GM18498 (cell line): ENCODE measurements around the gene ITPR2.
A peak's percentile ranks its signal among the peaks of the same experiment; 100 is the strongest.
"Not testable (repeated sequence)": the region's sequence is repeated elsewhere in the genome, so short reads cannot be mapped to it uniquely, and the experiment has no call there.

Source experiments
- ATAC-seq: cut with Tn5 transposase; IDR thresholded peaks from one replicate; pipeline ENCODE4 v1.9.1; 2021; ENCODE audit warnings: mild to moderate bottlenecking, moderate library complexity; ENCODE audit not compliant: unreplicated experiment

ITPR2 gene

DNA sequence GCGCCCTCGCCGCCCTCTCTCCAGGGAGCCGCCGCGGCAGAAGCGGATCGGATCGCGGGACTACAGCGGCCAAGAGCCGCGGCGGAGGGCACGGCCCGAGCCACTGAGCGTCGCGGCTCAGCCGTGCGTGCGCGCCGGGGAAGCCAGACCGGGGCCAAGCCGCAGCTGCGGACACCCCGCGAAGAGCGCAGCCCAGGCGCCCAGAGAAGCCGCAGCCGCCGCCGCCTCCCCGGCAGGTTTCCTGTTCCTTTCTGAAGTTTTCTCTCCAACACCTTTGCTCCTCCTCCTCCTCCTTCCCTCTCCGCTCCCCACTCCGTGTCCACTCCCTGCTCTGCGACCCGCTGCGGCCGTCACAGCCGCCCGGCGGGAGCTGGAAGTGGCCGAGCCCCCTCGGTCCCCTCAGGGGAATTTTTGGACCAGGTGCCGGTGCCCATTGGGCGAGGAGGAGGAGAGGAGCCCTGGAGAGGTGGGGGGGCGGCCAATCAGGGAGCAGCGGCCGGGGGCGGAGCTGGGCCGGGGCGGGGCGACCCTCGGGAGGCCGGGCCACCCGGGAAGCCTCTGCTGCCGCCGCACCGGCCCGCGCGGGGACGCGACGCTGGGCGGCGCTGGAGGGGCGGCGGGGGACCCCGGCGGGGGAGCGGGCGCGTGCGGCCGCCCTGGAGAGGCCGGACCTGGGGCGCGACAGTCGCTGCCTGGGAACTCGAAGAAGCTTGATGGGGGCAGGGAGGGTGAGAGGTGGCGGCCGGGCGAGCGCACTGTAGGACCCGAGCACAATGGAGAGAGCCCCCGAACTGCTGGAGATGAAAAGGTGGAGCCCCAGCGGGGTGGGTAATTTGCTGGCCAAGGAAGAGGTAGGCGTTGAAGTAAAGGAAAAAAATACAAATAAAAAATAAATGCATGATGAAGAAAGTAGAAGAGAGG is at the start of gene ITPR2:
Gene ITPR2 (minus strand): TSS at position 373 of the 921 bp plus-strand sequence. CDS start 413 bp downstream, outside the sequence.
- peak; percentile 80 for ATAC-seq

DNA sequence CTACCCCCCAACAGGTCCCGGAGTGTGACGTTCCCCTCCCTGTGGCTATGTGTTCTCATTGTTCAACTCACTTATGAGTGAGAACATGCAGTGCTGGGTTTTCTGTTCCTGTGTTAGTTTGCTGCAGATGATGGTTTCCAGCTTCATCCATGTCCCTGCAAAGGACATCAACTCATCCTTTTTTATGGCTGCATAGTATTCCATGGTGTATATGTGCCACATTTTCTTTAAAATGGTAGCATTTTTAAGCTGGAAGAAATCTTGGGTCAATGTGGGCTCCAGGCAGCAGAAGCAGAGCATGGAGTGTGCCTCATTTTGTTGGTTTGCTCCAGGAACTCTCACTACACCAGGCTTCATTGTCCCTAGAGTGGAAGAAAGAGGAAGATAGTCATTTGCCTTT is 47.6 kb upstream of the ITPR2 start:
- ATAC-seq: no peak

DNA sequence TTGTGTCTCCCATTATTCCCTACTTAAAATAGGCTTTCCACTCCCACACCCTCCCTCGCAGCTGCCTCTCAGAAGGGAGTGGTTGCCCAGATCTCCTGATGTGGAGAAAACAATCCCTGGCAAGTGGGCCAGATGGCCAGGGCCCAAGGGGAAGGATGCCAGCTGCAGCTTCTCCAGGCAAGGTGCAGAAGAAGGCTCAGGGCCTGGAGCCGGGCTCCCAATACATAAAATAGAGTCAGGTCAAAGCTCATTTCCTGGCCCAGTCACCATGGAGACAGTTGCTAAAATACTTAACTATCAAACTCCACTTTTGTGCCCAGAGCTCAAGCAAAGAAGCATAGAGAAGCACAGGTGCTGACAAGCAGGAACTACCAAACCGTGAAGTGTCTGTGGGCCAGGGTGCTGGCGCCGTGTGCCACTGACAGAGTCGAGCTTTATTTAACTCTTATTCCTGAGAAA is 45.7 kb upstream of the ITPR2 start:
- peak; percentile 72 for ATAC-seq

- ATAC-seq: peak; percentile 61
Measured at GRCh38 chr12:26874501-26875296, 41.7 kb upstream of the ITPR2 start.

DNA sequence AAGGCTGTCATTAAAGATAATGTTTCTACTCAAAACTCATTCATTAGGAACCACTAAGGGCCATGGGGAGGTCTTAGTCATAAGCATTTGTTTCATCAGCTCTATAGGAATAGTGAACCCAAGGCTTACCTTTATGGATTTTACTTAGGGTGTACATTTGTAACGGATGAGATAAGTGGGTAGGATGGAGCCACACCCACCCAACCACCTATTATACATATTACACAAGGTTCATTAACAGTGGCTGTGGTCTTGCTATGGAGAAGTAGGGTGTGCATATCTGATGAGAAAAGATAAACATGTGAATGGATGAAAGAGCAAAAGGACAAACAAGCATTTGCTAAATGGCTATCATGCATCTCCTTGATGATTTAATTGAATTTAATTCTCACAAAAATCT is 39.6 kb upstream of the ITPR2 start:
- ATAC-seq: no peak

DNA sequence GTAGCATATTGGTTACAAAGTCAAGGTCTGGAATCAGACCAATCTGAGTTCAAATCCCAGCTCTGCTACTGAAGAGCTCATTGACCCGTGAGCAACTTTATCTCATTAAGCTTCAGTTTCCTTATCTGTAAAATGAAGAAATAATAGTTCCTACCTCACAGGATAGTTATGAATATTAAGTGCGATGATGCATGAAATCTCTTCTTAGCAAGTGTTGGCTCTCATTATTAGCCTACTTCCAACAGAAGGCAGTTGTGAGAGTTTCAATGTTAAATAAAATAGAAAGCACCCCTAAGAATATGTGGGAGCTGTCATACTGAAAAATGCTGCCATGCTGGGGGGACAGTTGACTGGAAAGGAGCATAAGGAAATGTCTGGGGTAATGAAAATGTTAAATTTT is 39.0 kb upstream of the ITPR2 start:
- ATAC-seq: no peak

GRCh38 chr12:26870491-26871419 is 37.8 kb upstream of the ITPR2 start:
- ATAC-seq: peak; percentile 54

DNA sequence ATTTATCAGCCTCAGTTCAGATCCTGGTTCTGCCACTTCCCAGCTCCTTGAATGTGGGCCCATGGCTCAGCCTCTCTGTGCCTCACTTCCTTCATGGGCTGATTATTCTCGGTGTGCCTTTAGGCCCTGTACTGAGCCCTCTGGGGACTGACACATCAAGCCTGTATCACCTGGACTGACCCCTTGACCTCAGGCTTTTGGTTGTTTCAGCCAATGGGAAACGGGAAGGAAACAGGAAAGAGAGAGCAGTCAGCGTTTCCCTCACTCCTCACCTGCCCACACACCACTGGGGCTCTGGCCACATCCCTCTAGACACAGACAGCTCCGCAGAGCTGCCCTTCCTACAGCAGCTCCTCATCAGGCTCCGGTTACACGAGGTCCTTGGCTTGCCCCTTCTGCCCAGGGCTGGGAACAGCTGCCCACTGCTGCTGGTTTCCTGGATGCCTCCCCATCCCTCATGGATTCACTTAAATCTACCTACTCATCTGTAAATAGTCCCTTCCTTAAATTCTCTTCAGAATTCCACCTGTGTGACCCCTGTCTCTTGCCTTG is 37.0 kb upstream of the ITPR2 start:
- ATAC-seq: no peak

DNA sequence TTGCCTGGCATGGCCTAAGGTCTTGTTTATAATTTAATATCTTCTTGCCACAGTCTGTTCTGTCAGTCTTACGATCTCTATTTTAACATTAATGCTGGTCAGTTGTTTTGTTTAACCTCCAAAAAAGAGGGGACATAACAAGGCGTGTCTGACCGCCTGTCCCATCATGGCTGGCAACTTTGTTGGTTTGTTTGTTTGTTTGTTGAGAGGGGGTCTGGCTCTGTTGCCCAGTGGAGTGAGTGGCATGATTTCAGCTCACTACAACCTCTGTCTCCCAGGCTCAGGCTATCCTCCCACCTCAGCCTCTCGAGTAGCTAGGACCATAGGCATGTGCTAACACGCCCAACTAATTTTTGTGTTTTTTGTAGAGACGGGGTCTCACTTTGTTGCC is 36.1 kb upstream of the ITPR2 start:
- ATAC-seq: no peak

GRCh38 chr12:26868447-26869103 is 35.6 kb upstream of the ITPR2 start:
- no peak for ATAC-seq

GRCh38 chr12:26867080-26867479 is 34.1 kb upstream of the ITPR2 start:
- peak; percentile 71 for ATAC-seq

DNA sequence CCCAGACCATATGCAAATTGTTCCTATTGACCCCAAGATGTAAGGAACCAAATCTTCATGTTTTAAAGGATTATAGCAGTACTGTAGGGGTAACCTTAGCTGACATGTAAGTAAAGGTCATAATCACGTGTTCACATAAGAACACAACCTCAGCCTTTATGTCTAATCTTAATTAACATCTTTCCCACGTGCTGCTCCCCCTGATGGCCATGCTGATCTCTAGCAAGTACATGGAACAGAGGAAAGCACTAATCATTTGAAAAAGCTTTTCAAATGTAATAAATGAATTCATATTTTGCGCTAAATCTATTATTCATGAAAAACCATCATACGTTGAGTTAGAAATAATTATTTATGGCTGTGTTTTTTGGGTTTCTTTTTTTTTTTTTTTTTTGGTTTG is 30.5 kb upstream of the ITPR2 start:
- ATAC-seq: no peak

DNA sequence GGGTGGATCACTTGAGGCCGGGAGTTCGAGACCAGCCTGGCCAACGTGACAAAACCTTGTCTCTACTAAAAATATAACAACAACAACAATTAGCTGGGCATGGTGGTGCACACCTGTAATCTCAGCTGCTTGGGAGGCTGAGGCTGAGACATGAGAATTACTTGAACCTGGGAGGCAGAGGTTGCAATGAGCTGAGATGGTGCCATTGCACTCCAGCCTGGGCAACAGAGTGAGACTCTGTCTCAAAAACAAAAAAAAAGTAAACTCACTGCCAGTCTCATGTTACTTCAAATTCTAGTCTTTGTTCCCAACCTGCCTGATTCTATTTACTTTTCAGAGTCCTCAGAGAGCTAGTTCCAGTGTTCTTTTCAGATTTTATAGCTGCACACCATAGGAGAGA is 29.8 kb upstream of the ITPR2 start:
- ATAC-seq: not testable (repeated sequence)

- ATAC-seq: no peak
Measured at GRCh38 chr12:26861690-26862089, 28.7 kb upstream of the ITPR2 start.

DNA sequence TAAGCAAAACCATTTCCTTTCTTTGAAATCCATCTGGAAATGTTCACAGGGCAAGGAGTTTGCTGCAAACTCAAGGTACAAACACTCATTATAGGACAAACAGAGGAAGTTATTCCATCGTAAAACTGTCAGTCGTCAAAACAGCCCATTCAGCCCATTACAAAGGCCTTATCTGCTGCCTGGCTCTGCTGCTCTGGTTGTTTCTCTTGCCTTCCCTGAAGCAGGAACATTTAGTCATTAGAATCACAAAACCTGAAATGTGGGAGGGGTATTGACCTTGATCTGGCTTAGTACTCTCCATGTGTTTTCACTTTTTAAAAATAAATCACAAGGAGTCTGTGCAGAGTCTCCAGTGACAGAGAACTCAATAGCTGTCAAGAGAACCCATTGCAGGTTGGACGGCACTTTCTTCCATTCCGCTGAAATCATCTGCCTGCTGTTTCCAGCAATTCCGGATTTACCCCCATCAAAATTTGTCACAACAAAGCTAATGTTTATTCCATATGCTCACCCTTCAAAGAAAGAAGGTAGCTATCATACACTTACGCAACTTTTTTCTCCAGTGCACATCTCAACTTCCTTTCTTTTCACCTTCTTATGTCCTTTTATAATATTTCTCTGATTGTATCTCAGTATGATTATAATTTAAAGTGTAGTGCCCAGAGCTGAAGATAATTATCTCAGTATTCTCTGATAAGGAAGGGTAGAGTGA is 24.6 kb upstream of the ITPR2 start:
- ATAC-seq: no peak

DNA sequence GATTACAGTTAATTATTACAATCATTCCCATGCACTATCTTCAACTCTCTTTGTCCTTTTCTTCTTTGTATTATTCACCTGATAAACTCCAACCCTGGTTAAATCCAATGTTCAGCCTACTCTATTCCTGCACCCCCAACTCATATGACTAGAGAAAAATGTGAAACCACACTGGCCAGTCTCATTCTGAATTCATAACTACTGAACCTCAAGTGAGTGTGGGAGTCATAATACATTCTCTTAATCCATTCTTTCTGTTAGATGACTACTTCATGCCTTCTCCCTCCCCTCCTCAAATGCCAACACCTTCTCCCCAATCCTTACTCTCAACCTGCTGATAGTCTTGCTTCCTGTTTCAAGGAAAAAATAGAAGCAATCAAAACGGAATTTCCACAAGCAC is 22.3 kb upstream of the ITPR2 start:
- ATAC-seq: no peak

- peak; percentile 10 for ATAC-seq
Measured at GRCh38 chr12:26854031-26854390, 21.0 kb upstream of the ITPR2 start.

DNA sequence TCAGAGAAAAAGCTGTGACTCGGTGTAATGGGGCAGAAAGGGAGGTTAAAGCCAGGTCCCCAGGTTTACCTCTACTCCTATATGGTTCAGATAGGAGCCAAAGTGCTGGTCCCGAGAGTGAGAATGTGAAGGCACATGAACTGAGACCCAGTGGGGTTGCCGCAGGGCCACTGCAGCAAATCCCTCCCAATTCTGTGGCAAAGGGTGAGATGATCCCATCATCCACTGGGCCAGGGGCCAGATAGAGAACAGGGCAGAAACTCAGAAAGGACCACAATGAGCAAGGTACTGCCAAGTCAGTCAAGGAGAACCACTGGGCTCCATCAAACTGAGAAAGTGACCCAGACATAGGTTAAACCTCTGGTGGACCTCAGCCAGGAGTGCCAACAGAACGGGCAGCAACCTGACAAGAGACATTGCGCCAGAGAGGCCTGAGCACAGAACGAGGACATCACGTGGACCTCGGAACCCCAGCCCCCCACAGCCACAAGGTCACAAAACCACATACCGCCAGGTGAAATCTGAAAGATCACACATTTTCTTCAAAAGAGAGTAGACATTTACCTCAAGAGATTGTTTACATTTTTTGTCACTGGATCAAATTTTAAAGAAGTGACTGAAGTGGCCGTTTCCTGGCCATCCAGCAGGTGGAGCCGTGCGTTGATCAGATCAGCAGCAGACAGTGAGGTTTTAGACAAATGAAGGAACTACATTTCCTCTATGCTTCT is 20.5 kb upstream of the ITPR2 start:
- peak; percentile 69 for ATAC-seq
